GM12878 (cell line): ENCODE measurements around the gene FUBP1.

Experiments used
- CREM ChIP-seq: IDR thresholded peaks from 2 replicates; pipeline ENCODE4 v1.6.1; 2014; ENCODE audit warnings: antibody characterized with exemption, low read depth
- CTCF ChIP-seq, 3 experiments: IDR thresholded peaks in 2 of 3; conservative IDR thresholded peaks in 1 of 3; 2 replicates each; pipeline ENCODE4 v1.5.1; 2011; ENCODE audit warnings: low read depth in 3 of 3, low read length in 3 of 3, mild to moderate bottlenecking in 3 of 3, control low read depth in 2 of 3, moderate library complexity in 2 of 3, inconsistent platforms in 1 of 3, mixed read lengths in 1 of 3; ENCODE audit not compliant: control insufficient read depth in 2 of 3, insufficient read depth in 1 of 3; ENCODE audit errors: extremely low read depth in 1 of 3
- EGR1 ChIP-seq, 2 experiments: IDR thresholded peaks; 1 replicate in 1 of 2; 2 replicates in 1 of 2; pipeline ENCODE4 v1.6.1; 2011 to 2012; ENCODE audit warnings: low read depth in 2 of 2, low read length in 2 of 2, borderline replicate concordance in 1 of 2, mild to moderate bottlenecking in 1 of 2, moderate library complexity in 1 of 2
- KDM1A ChIP-seq: fragments of 200-600 bp; sonication (generic); IDR thresholded peaks from 2 replicates; pipeline ENCODE4 v1.6.1; 2016; ENCODE audit warnings: borderline replicate concordance
- NBN ChIP-seq: fragments of 450-650 bp; IDR thresholded peaks from 2 replicates; pipeline ENCODE4 v1.6.1; 2016
- PAX8 ChIP-seq: fragments of 450-650 bp; IDR thresholded peaks from 2 replicates; pipeline ENCODE4 v1.6.1; 2017; ENCODE audit warnings: mild to moderate bottlenecking, moderate library complexity
- POLR2A ChIP-seq: IDR thresholded peaks from 2 replicates; pipeline ENCODE4 v1.6.1; 2011; ENCODE audit warnings: low read depth, mild to moderate bottlenecking, low read length
- POLR2AphosphoS5 ChIP-seq: IDR thresholded peaks from 2 replicates; pipeline ENCODE4 v1.6.1; 2011; ENCODE audit warnings: mild to moderate bottlenecking, low read length, inconsistent platforms
- SIX5 ChIP-seq: IDR thresholded peaks from 2 replicates; pipeline ENCODE4 v1.6.1; 2011; ENCODE audit warnings: mild to moderate bottlenecking, low read depth, low read length, moderate library complexity; ENCODE audit not compliant: severe bottlenecking
- USF1 ChIP-seq: IDR thresholded peaks from 2 replicates; pipeline ENCODE4 v1.6.1; 2011; ENCODE audit warnings: borderline replicate concordance, low read depth, mild to moderate bottlenecking, moderate library complexity, mixed read lengths, low read length; ENCODE audit not compliant: insufficient read depth; ENCODE audit errors: extremely low read length
- ZNF24 ChIP-seq: fragments of 450-650 bp; IDR thresholded peaks from 2 replicates; pipeline ENCODE4 v1.6.1; 2017; ENCODE audit warnings: antibody characterized with exemption, mild to moderate bottlenecking

GRCh38 chr1:77966291-77966690 is 12.6 kb downstream of the FUBP1 start:
- no peak for TF ChIP-seq NBN
- no peak for TF ChIP-seq USF1
- TF ChIP-seq POLR2A: no peak
- TF ChIP-seq SIX5: no peak
- no peak for TF ChIP-seq ZNF24
- no peak for TF ChIP-seq CTCF (IDR thresholded peaks at IDR 0.05 in 2 of 3, conservative IDR thresholded peaks at IDR 0.05 in 1 of 3; ENCODE audit: control insufficient read depth in 2 of 3, extremely low read depth in 1 of 3, insufficient read depth in 1 of 3, low read depth in 3 of 3, low read length in 3 of 3)
- no peak for TF ChIP-seq PAX8
- no peak for TF ChIP-seq CREM
- TF ChIP-seq EGR1 (IDR thresholded peaks at IDR 0.05; ENCODE audit: borderline replicate concordance in 1 of 2, low read depth in 2 of 2, low read length in 2 of 2): no peak
- no peak for TF ChIP-seq KDM1A
- 0 out of 2 replicates have a peak, but pooled peaks have one; percentile 31 for TF ChIP-seq POLR2AphosphoS5
